ENCODE measurements around the gene SOX8.
"Not testable (repeated sequence)": the region's sequence is repeated elsewhere in the genome, so short reads cannot be mapped to it uniquely, and the experiment has no call there.

Gene SOX8

GRCh38 chr16:1020091-1020399, 38.5 kb downstream of the SOX8 start:
- no peak for DNase-seq (ENCODE audit: low read depth in 1 of 2, low spot score in 1 of 2)
- no peak for TF ChIP-seq JUND (IDR thresholded peaks at IDR 0.05; ENCODE audit: low read depth)
- in situ Hi-C loops (cut with HindIII; ENCODE audit: low pct_unique_long_range_greater_than_20kb, low sequenced_read_pairs), result no loop called here

GRCh38 chr16:1020591-1020990, 39.0 kb downstream of the SOX8 start:
- DNase-seq (ENCODE audit: low read depth in 1 of 2, low spot score in 1 of 2), result no peak
- no peak for TF ChIP-seq JUND (IDR thresholded peaks at IDR 0.05; ENCODE audit: low read depth)
- in situ Hi-C loops (cut with HindIII; ENCODE audit: low pct_unique_long_range_greater_than_20kb, low sequenced_read_pairs), result no loop called here

GRCh38 chr16:1021553-1022160, 40.1 kb downstream of the SOX8 start:
- in situ Hi-C loops (cut with HindIII; ENCODE audit: low pct_unique_long_range_greater_than_20kb, low sequenced_read_pairs), result no loop called here
- no peak for DNase-seq (ENCODE audit: low read depth in 1 of 2, low spot score in 1 of 2)
- no peak for TF ChIP-seq JUND (IDR thresholded peaks at IDR 0.05; ENCODE audit: low read depth)

GRCh38 chr16:1022466-1022865, 40.9 kb downstream of the SOX8 start:
- in situ Hi-C loops (cut with HindIII; ENCODE audit: low pct_unique_long_range_greater_than_20kb, low sequenced_read_pairs), result no loop called here
- no peak for TF ChIP-seq JUND (IDR thresholded peaks at IDR 0.05; ENCODE audit: low read depth)
- DNase-seq (ENCODE audit: low read depth in 1 of 2, low spot score in 1 of 2), result no peak

- no peak for DNase-seq (ENCODE audit: low read depth in 1 of 2, low spot score in 1 of 2)
- TF ChIP-seq JUND (IDR thresholded peaks at IDR 0.05; ENCODE audit: low read depth), result no peak
- in situ Hi-C loops (cut with HindIII; ENCODE audit: low pct_unique_long_range_greater_than_20kb, low sequenced_read_pairs), result no loop called here
These were observed 42.6 kb downstream of the SOX8 start for GRCh38 chr16:1024138-1024537.

GRCh38 chr16:1025183-1025809, 43.7 kb downstream of the SOX8 start:
- in situ Hi-C loops (cut with HindIII; ENCODE audit: low pct_unique_long_range_greater_than_20kb, low sequenced_read_pairs); DNase-seq (ENCODE audit: low read depth in 1 of 2, low spot score in 1 of 2): not testable (repeated sequence)

- in situ Hi-C loops (cut with HindIII; ENCODE audit: low pct_unique_long_range_greater_than_20kb, low sequenced_read_pairs), result no loop called here
- DNase-seq (ENCODE audit: low read depth in 1 of 2, low spot score in 1 of 2), result no peak
- no peak for TF ChIP-seq JUND (IDR thresholded peaks at IDR 0.05; ENCODE audit: low read depth)
These were observed 44.6 kb downstream of the SOX8 start for GRCh38 chr16:1026057-1026783.

GRCh38 chr16:1026784-1027500, 45.4 kb downstream of the SOX8 start:
- TF ChIP-seq JUND (IDR thresholded peaks at IDR 0.05; ENCODE audit: low read depth), result no peak
- DNase-seq (ENCODE audit: low read depth in 1 of 2, low spot score in 1 of 2), result peak in 1 of 2 experiments; percentile 49
- in situ Hi-C loops (cut with HindIII; ENCODE audit: low pct_unique_long_range_greater_than_20kb, low sequenced_read_pairs), result no loop called here

- TF ChIP-seq JUND (IDR thresholded peaks at IDR 0.05; ENCODE audit: low read depth), result no peak
- in situ Hi-C loops (cut with HindIII; ENCODE audit: low pct_unique_long_range_greater_than_20kb, low sequenced_read_pairs), result no loop called here
- DNase-seq (ENCODE audit: low read depth in 1 of 2, low spot score in 1 of 2), result no peak
These were observed 45.9 kb downstream of the SOX8 start for GRCh38 chr16:1027501-1027815.

- TF ChIP-seq JUND (IDR thresholded peaks at IDR 0.05; ENCODE audit: low read depth), result no peak
- in situ Hi-C loops (cut with HindIII; ENCODE audit: low pct_unique_long_range_greater_than_20kb, low sequenced_read_pairs), result no loop called here
- no peak for DNase-seq (ENCODE audit: low read depth in 1 of 2, low spot score in 1 of 2)
These were observed 46.5 kb downstream of the SOX8 start for GRCh38 chr16:1028056-1028455.

- in situ Hi-C loops (cut with HindIII; ENCODE audit: low pct_unique_long_range_greater_than_20kb, low sequenced_read_pairs), result no loop called here
- no peak for TF ChIP-seq JUND (IDR thresholded peaks at IDR 0.05; ENCODE audit: low read depth)
These were observed 47.1 kb downstream of the SOX8 start for GRCh38 chr16:1028524-1029258.

GRCh38 chr16:1029259-1029545, 47.6 kb downstream of the SOX8 start:
- no peak for DNase-seq (ENCODE audit: low read depth in 1 of 2, low spot score in 1 of 2)
- in situ Hi-C loops (cut with HindIII; ENCODE audit: low pct_unique_long_range_greater_than_20kb, low sequenced_read_pairs), result no loop called here
- no peak for TF ChIP-seq JUND (IDR thresholded peaks at IDR 0.05; ENCODE audit: low read depth)

More at GRCh38 chr16:1028524-1029258, 47.1 kb downstream of the SOX8 start:
- DNase-seq (ENCODE audit: low read depth in 1 of 2, low spot score in 1 of 2), result no peak

GRCh38 chr16:1030473-1030901, 48.9 kb downstream of the SOX8 start:
- TF ChIP-seq JUND (IDR thresholded peaks at IDR 0.05; ENCODE audit: low read depth), result no peak
- no peak for DNase-seq (ENCODE audit: low read depth in 1 of 2, low spot score in 1 of 2)
- in situ Hi-C loops (cut with HindIII; ENCODE audit: low pct_unique_long_range_greater_than_20kb, low sequenced_read_pairs), result no loop called here
